Heart left ventricle (tissue), 16 donors: ENCODE data around the gene SLC25A22. TPM values are rescaled to one million over a fixed set of nuclear protein-coding genes. Genes with fewer than 3 reads are reported as not detected.
A peak's percentile ranks its signal among the peaks of the same experiment; 100 is the strongest.

Source experiments
- ATAC-seq, 4 donors: fragments of 200-7000 bp; cut with Tn5 transposase; one replicate each; pipeline ENCODE4 v1.9.1; 2020 to 2022; ENCODE audit warnings: moderate library complexity in 4 of 4, mild to moderate bottlenecking in 3 of 4, moderate number of reproducible peaks in 1 of 4
- DNase-seq, 5 donors: peaks; one replicate each; pipeline ENCODE4 v3.0.0-alpha.2; 2020
- H3K27ac ChIP-seq, 12 donors: fragments of 200-600 bp; sonication (generic) in 4 of 12; one replicate each; pipeline versions ENCODE4 v1.5.0 to v1.8.0; 2016 to 2022; ENCODE audit warnings: mild to moderate bottlenecking in 2 of 12
- H3K27me3 ChIP-seq, 9 donors: fragments of 200-600 bp; sonication (generic) in 2 of 9; one replicate each; pipeline versions ENCODE4 v1.5.1 to v1.8.0; 2016 to 2022; ENCODE audit warnings: mild to moderate bottlenecking in 3 of 9
- H3K36me3 ChIP-seq, 9 donors: fragments of 200-600 bp; sonication (generic) in 2 of 9; one replicate each; pipeline versions ENCODE4 v1.5.0 to v1.8.0; 2018 to 2022; ENCODE audit warnings: mild to moderate bottlenecking in 2 of 9
- H3K4me1 ChIP-seq, 12 donors: fragments of 200-600 bp; sonication (generic) in 4 of 12; one replicate each; pipeline versions ENCODE4 v1.5.0 to v1.8.0; 2016 to 2022; ENCODE audit warnings: mild to moderate bottlenecking in 3 of 12
- H3K4me3 ChIP-seq, 12 donors: fragments of 200-600 bp; sonication (generic) in 4 of 12; one replicate each; pipeline versions ENCODE4 v1.5.0 to v1.8.0; 2017 to 2022; ENCODE audit warnings: mild to moderate bottlenecking in 9 of 12, moderate library complexity in 4 of 12
- H3K9me3 ChIP-seq, 12 donors: fragments of 200-600 bp; sonication (generic) in 4 of 12; one replicate each; pipeline versions ENCODE4 v1.5.0 to v1.8.0; 2016 to 2022; ENCODE audit warnings: mild to moderate bottlenecking in 1 of 12
- CTCF ChIP-seq, 12 donors: fragments of 200-600 bp; sonication (generic) in 4 of 12; IDR thresholded peaks; one replicate each; pipeline versions ENCODE4 v1.5.0 to v1.8.0; 2018 to 2022; ENCODE audit warnings: antibody characterized with exemption in 12 of 12, mild to moderate bottlenecking in 5 of 12
- POLR2A ChIP-seq, 2 donors: fragments of 450-650 bp; IDR thresholded peaks; one replicate each; pipeline ENCODE4 v1.6.1; 2017; ENCODE audit warnings: antibody characterized with exemption in 2 of 2, mild to moderate bottlenecking in 2 of 2, moderate library complexity in 2 of 2
- WGBS, 4 donors: extraction: QIAGEN DNeasy Blood & Tissue Kit in 2 of 4; methylation state at CpG; one replicate each; pipeline versions ENCODE4 v1.1.5 to v1.1.7; 2013 to 2018; 5-methylcytosine and 5-hydroxymethylcytosine counted together
- intact Hi-C, 10 donors: fragments of 100-400 bp; cut with DNase I; formaldehyde crosslinking; loops; one replicate each; pipeline versions ENCODE4 v1.11.1 to v1.14.2; 2022
- polyA plus RNA-seq, 2 donors: library from polyadenylated mRNA; stranded (reverse); fragments of 200-250 nt; gene quantifications; one replicate each; pipeline ENCODE4 v1.2.3, GENCODE V29; 2013
- total RNA-seq, 9 donors: library from RNA; depleted of rRNA in 2 of 9; stranded (reverse); fragments of >200 nt in 2 of 9; fragmentation: NEBNext Ultra II Directional in 3 of 9; extraction: Animal tissue kit (Norgen Biotek cat#: 25700) in 3 of 9; gene quantifications; one replicate each; pipeline versions ENCODE4 v1.1.0 to v1.2.4, GENCODE V29; 2016 to 2023
- donor health status: ischemic (EF 13 %, LVEDD 7.1; RV severe dilation, severe dysfunction).
- donor health status: healthy with polysubstance abuse.
- donor health status: DM: no; HTN: yes; CAD: no.
- donor health status: DM: no; HTN: no; CAD: no.
- donor health status: ischemic (EF 25% LVEDD 6.9; RV normal size, moderate dysfunction).
- donor health status: ischemic (EF 25% LVEDD 5.7; RV mildly dilated, moderate dysfunction).
- donor health status: healthy.
- donor health status: DM: yes; HTN: yes; CAD: no.
- donor health status: ischemic (EF 35%, LVEDD 5.7; RV mildly dilated, moderate dysfunction).
- donor health status: nonischemic (EF 11% LVEDD 7.7; RV severe dilation, severe dysfunction).
- donor health status: DM: yes; HTN: yes; CAD: no.
- donor health status: PGD.
- donor health status: ischemic (EF 29% LVEDD 5.4; RV normal size, mild dysfunction).
- donor health status: nonischemic (EF 23%, LVEDD 6.1; RV moderate dilation, normal function).

Gene SLC25A22
- total and polyA plus RNA-seq, 11 donors, result 2.1 to 12.8 (median 4.4) TPM

- WGBS, 4 donors, result 83 to 88% (median 86%) methylated on average over 3 of the region's 3 CpGs
- TF ChIP-seq POLR2A (IDR thresholded peaks at IDR 0.05), result no peak
- no peak for TF ChIP-seq CTCF (IDR thresholded peaks at IDR 0.05)
Measured at GRCh38 chr11:812390-812789, 14.3 kb upstream of the SLC25A22 start.

GRCh38 chr11:811446-812245 is 13.6 kb upstream of the SLC25A22 start:
- ATAC-seq (no peak), DNase-seq (no peak)
- peak overlapping the region in 7 of 12 donors; percentile 79 to 100 (median 97) for H3K4me3 ChIP-seq
- 54 to 66% (median 62%) methylated on average over 7 to 14 of the region's 14 CpGs for WGBS, 4 donors
- H3K4me1 ChIP-seq, result peaks cover 2 to 34% (median 25%) of the 10 kb centered on the region in 12 donors
- no peak for TF ChIP-seq POLR2A (IDR thresholded peaks at IDR 0.05)
- peak in 1 of 12 donors; percentile 15 for TF ChIP-seq CTCF (IDR thresholded peaks at IDR 0.05)
- intact Hi-C loops, result no loop called here
- H3K36me3 ChIP-seq, result peaks cover 3 to 42% (median 32%) of the 10 kb centered on the region in 9 donors
- peak overlapping the region in 3 of 12 donors; percentile 14 to 98 (median 97) for H3K27ac ChIP-seq
- no peaks in the 10 kb centered on the region for H3K27me3 ChIP-seq
- no peaks in the 10 kb centered on the region for H3K9me3 ChIP-seq

More at GRCh38 chr11:812390-812789, 14.3 kb upstream of the SLC25A22 start:
- Histone ChIP-seq H3K27ac (no peak overlapping the region), H3K4me1 (peaks cover 2 to 34% (median 25%) of the 10 kb centered on the region in 12 donors), H3K9me3 (no peaks in the 10 kb centered on the region), H3K36me3 (peaks cover 3 to 42% (median 32%) of the 10 kb centered on the region in 9 donors), H3K4me3 (no peak overlapping the region), H3K27me3 (no peaks in the 10 kb centered on the region)
- DNase-seq (no peak), ATAC-seq (no peak)
- intact Hi-C loops, result no loop called here

- intact Hi-C loops, result no loop called here
- Histone ChIP-seq H3K36me3 (peaks cover 3 to 39% (median 32%) of the 10 kb centered on the region in 9 donors), H3K4me3 (peak overlapping the region; percentile 73 to 100 (median 96)), H3K27me3 (no peaks in the 10 kb centered on the region), H3K9me3 (no peaks in the 10 kb centered on the region), H3K4me1 (peaks cover 2 to 44% (median 30%) of the 10 kb centered on the region in 12 donors), H3K27ac (peak overlapping the region; percentile 76 to 100 (median 96))
- 0% methylated on average over 34 to 55 of the region's 55 CpGs for WGBS, 4 donors
- TF ChIP-seq POLR2A (IDR thresholded peaks at IDR 0.05), result no peak
- no peak for TF ChIP-seq CTCF (IDR thresholded peaks at IDR 0.05)
- no peak for DNase-seq
- ATAC-seq, result peak in 1 of 4 donors; percentile 0
Measured at GRCh38 chr11:810040-810567, 12.0 kb upstream of the SLC25A22 start.
